NK-92 (cell line): ENCODE results near the gene C1orf141.
"Not testable (repeated sequence)": the region's sequence is repeated elsewhere in the genome, so short reads cannot be mapped to it uniquely, and the experiment has no call there.

Experiments
- DNase-seq: peaks from one replicate; lab custom pipeline; 2025; ENCODE audit not compliant: unreplicated experiment; lab: John Stamatoyannopoulos, UW

C1orf141 gene

DNA sequence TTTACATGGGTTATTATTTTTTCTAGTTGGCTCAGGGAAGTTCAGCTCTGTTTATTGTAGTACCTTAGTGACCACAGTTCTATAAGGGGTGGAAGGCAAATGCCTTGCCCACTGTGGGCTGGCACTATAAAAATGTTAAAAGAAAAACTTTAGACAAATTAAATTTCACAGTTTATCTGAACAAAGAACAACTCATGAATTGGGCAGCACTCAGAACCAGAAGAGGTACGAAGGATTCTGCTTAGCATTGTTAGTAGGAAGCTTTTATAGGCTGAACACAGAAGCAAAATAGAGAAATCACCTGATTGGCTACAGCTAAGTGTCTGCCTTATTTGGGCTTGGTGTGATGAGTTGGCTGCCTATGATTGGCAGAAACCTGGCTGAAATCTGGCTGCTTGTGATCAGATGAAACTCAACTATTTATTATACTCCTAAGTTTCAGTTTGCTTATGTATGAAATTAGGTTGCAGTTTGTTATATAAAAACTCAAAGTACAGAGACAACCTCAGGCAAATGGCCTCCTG is 45.0 kb downstream of the C1orf141 start:
- DNase-seq = no peak

GRCh38 chr1:67088440-67088839 is 46.3 kb downstream of the C1orf141 start:
- DNase-seq = no peak

GRCh38 chr1:67085326-67085725 is 49.4 kb downstream of the C1orf141 start:
- DNase-seq = no peak

GRCh38 chr1:67084765-67085318 is 49.9 kb downstream of the C1orf141 start:
- no peak for DNase-seq

DNA sequence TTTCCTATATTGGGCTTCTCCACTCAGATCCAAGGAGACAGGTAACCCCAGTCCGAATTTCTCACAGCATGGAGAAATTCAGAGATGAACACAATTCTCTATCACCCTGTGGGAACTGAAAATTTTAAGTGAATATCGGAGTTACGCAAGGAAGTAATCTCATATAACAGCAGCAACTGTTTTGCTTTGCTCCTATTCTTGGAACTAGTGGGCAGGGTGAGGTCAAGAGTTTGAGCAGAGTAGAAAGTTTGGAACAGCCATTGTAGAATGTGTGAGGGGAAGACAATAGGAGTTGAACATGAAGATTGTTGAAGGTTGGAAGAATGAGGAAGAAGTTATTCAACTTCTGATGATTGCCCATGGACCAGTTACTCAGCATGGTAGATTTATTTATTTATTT is 56.5 kb downstream of the C1orf141 start:
- no peak for DNase-seq

DNA sequence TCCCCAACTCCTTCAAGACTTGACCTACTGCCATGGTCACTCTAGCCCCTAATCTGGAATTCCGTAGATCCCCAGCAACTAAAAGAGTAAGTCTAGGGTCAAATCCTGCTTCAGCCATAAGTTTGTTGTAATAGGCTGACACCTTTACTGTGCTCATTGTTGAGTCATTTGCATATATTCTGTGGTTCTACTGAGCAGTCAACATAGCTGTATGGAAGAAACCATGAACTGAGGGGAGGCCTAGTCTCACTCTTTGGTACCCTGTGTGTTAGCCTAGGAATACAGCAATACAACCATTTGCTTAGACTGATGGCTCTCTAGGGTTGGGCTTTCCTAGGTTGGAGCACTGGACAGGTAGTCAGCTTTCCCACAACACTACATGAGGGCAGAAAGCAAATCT is 57.2 kb downstream of the C1orf141 start:
- no peak for DNase-seq

DNA sequence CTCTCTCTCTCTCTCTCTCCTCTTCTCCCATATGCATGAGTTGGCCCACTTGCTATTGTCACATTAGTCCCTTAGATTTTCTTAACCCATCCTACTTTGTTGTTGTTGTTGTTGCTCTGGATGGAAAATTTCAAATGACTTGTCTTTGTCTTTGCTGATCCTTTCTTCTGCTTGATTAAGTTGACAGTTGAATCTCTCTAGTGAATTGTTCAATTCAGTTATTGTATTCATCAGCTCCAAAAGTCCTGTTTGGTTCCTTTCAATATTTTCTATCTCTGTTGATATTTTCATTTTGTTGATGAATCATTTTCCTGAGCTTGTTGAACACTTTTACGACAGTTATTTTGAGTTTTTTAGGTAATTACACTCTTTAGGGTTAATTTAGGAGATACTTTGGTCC is 62.0 kb downstream of the C1orf141 start:
- no peak for DNase-seq

DNA sequence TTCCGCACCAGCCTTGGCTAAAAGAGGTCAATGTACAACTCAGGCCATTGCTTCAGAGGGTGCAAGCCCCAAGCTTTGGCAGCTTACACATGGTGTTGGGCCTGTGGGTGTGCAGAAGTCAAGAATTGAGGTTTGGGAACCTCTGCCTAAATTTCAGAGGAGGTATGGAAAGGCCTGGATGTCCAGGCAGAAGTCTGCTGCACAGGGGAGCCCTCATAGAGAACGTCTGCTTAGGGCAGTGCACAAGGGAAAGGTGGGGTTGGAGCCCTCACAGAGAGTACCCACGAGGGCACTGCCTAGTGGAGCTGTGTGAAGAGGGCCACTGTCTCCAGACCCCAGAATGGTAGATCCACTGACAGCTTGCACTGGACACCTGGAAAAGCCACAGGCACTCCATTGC is 67.1 kb downstream of the C1orf141 start:
- DNase-seq = not testable (repeated sequence)

- DNase-seq = no peak
Measured at GRCh38 chr1:67062412-67062811, 72.4 kb downstream of the C1orf141 start.

- no peak for DNase-seq
Measured at GRCh38 chr1:67061266-67061665, 73.5 kb downstream of the C1orf141 start.

GRCh38 chr1:67060811-67061218 is 74.0 kb downstream of the C1orf141 start:
- DNase-seq = no peak

GRCh38 chr1:67059346-67059745 is 75.4 kb downstream of the C1orf141 start:
- no peak for DNase-seq

DNA sequence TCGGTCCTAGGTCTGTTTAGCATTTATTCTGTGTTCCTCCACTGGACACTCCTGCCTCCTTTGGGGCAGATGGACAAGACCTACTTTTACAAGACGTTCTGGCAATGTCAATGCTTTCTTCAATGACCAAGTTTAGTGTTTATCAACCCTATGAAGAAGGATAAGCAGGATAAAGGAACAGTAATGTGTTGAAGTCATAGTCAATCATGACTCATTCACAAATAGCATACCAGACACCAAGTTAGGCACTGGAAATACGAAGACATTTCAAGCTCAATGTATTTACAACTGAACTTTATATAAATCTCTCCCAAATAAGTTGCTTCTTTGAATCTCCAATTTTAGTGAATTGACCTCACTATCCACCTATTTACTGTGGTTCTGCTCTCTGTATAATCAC is 76.0 kb downstream of the C1orf141 start:
- no peak for DNase-seq

GRCh38 chr1:67058242-67058641 is 76.5 kb downstream of the C1orf141 start:
- no peak for DNase-seq

- no peak for DNase-seq
Measured at GRCh38 chr1:67053785-67054772, 80.7 kb downstream of the C1orf141 start, which contains the start of gene SLC35D1. SLC35D1 (minus strand) TSS chr1:67054148; CDS start chr1:67054013, 135 bp downstream.

- DNase-seq = no peak
Measured at GRCh38 chr1:67053535-67053784, 81.3 kb downstream of the C1orf141 start.

DNA sequence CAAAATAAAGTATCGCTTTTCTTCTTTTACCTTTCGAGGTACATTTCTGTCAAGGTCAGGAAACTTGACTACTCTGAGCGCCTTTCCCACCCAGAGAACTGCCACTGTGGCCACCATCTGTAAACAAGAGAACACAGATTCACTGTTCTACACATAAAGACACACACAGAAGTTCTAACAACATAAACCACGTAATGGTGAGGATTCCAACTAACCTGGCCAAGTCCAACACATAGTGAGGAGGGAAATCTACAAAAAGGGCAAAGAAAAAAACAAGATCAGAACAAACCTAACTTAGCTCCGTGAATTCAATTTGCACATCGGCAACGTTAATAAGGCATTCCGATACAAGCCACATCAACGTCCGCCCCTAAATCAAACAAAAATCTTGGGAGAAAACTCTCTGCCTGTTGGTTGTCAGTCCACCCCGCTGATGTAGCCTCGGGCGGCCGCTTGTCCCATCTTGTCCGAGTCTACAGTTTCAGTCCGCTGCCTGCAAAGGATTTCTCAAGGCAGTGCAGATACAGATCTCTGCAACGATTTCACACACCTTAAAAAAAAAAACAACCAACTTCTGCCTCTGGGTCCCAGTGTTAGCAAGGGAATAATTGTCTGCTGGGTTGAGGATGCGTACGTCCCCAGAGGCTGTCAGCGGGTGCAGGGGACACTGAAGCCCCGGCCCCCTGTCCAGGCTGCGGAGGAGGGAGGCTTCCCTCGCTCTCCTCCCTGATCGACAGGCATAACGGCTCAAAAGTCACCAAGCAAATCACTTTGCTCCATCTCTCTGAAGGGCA is 81.8 kb downstream of the C1orf141 start:
- DNase-seq = no peak

GRCh38 chr1:67051196-67051595 is 83.6 kb downstream of the C1orf141 start:
- no peak for DNase-seq

DNA sequence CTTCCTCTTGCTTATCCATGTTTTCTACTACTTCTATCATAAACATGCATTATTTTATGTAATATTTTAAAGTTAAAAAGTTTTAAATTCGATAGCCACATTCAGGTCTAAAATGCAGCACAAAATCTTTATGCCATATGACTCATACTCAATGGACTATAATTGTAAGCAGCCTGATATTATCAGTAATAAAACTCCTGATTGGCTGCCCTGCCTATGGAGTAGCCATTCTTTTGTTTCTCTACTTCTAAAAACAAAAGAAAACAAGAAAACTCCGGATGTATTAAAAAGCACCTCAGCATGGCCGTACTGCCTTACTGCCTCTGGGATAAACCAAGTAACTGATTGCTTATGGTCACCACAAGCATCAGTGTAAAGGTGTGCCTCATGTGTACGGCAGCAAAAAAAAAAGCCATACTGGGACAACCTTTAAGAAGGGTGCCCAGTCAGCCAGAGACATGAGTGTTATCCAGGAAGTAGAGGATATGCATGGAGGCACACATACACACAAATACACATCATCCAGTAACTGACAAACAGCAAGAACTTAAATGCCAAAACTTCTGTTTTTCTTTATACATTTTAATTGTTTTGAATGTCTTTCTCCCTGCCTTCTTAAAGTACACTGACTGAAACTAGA is 90.0 kb downstream of the C1orf141 start:
- DNase-seq = no peak

DNA sequence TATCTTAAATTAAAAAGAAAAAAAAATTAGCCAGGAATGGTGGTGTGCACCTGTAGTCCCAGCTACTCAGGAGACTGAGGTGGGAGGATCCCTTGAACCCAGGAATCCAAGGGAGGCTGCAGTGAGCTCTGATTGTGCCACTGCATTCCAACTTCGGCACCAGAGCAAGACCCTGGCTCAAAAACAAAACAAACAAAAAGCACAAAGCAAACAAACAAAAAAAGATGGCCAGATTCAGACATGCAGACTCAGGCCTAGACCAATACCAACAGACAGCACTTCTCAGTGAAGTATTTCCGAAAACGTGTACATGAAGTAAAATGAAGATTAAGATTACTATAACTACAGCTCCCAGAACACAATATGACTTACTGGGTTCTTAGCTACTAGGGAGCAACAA is 91.4 kb downstream of the C1orf141 start:
- DNase-seq = no peak
